Activated naive CD4-positive, alpha-beta T cell treated with anti-CD3 and anti-CD28 coated beads for 36 hours (primary cell): ENCODE results near the gene PNMA3. TPM values are rescaled to one million over a fixed set of nuclear protein-coding genes. Genes with fewer than 3 reads are reported as not detected.
"Not testable (repeated sequence)": the region's sequence is repeated elsewhere in the genome, so short reads cannot be mapped to it uniquely, and the experiment has no call there.

Experiments
- CTCF ChIA-PET: fragments of 350-600 bp; sonication (Branson Sonifier 250); formaldehyde crosslinking; loops from one replicate; lab custom pipeline; 2021; ENCODE audit warnings: antibody characterized with exemption; lab: Charles Lee
- DNase-seq: peaks from one replicate; pipeline ENCODE4 v3.0.0-alpha.2; 2020
- H3K27ac Mint-ChIP-seq: one replicate; pipeline ENCODE4 v1.8.0; 2021; ENCODE audit warnings: mild to moderate bottlenecking, mixed read lengths
- H3K27me3 Mint-ChIP-seq: one replicate; pipeline ENCODE4 v1.8.0; 2021; ENCODE audit warnings: low read depth, mixed read lengths
- H3K36me3 Mint-ChIP-seq: one replicate; pipeline ENCODE4 v1.8.0; 2021; ENCODE audit warnings: low read depth, mixed read lengths
- H3K4me1 Mint-ChIP-seq: one replicate; pipeline ENCODE4 v1.8.0; 2021; ENCODE audit warnings: low read depth, mixed read lengths
- H3K4me3 Mint-ChIP-seq: one replicate; pipeline ENCODE4 v1.8.0; 2021; ENCODE audit warnings: mild to moderate bottlenecking, moderate library complexity, mixed read lengths
- H3K9me3 Mint-ChIP-seq: one replicate; pipeline ENCODE4 v1.8.0; 2021; ENCODE audit warnings: mixed read lengths
- intact Hi-C: fragments of 100-400 bp; cut with micrococcal nuclease; formaldehyde crosslinking; loops from one replicate; pipeline ENCODE4 v1.15.1; 2023
- total RNA-seq, 2 experiments: library from RNA; stranded (reverse); gene quantifications; one replicate each; pipeline ENCODE4 v1.2.3, GENCODE V29; 2021

The PNMA3 gene
- total RNA-seq, 2 experiments from 2014 or later, result 0.69 to 0.98 TPM

GRCh38 chrX:153077437-153078135 lies 21.3 kb downstream of the PNMA3 start:
- DNase-seq, H3K4me3 Mint-ChIP-seq, H3K9me3 Mint-ChIP-seq, H3K27me3 Mint-ChIP-seq, H3K36me3 Mint-ChIP-seq, H3K27ac Mint-ChIP-seq, H3K4me1 Mint-ChIP-seq, CTCF ChIA-PET, intact Hi-C loops: not testable (repeated sequence)

- not testable (repeated sequence) for DNase-seq, H3K27me3 Mint-ChIP-seq
These were observed 27.1 kb downstream of the PNMA3 start for GRCh38 chrX:153083238-153083923.

GRCh38 chrX:153102418-153102817 lies 46.1 kb downstream of the PNMA3 start:
- intact Hi-C loops, result no loop called here
- CTCF ChIA-PET, result no interaction called here
- peaks cover 13% of the 10 kb centered on the region for H3K4me1 Mint-ChIP-seq
- no peak overlapping the region for H3K27ac Mint-ChIP-seq
- H3K27me3 Mint-ChIP-seq, result no peaks in the 10 kb centered on the region
- no peak overlapping the region for H3K4me3 Mint-ChIP-seq
- no peak for DNase-seq
- H3K9me3 Mint-ChIP-seq, result peaks cover 22% of the 10 kb centered on the region
- peaks cover 5% of the 10 kb centered on the region for H3K36me3 Mint-ChIP-seq

More at GRCh38 chrX:153083238-153083923, 27.1 kb downstream of the PNMA3 start:
- H3K27ac Mint-ChIP-seq, H3K4me1 Mint-ChIP-seq, CTCF ChIA-PET, H3K4me3 Mint-ChIP-seq, H3K36me3 Mint-ChIP-seq, intact Hi-C loops, H3K9me3 Mint-ChIP-seq: not testable (repeated sequence)

- H3K36me3 Mint-ChIP-seq, DNase-seq, CTCF ChIA-PET, H3K4me3 Mint-ChIP-seq, intact Hi-C loops, H3K27me3 Mint-ChIP-seq: not testable (repeated sequence)
- Mint-ChIP-seq H3K27ac (peak overlapping the region; percentile 46), H3K9me3 (peaks cover 22% of the 10 kb centered on the region), H3K4me1 (peaks cover 13% of the 10 kb centered on the region)
These were observed 48.7 kb downstream of the PNMA3 start for GRCh38 chrX:153104959-153105358.

- CTCF ChIA-PET, result not testable (repeated sequence)
- Mint-ChIP-seq H3K4me1 (peaks cover 13% of the 10 kb centered on the region), H3K27ac (peak overlapping the region; percentile 79)
These were observed 50.0 kb downstream of the PNMA3 start for GRCh38 chrX:153106092-153106801.

More at GRCh38 chrX:153106092-153106801, 50.0 kb downstream of the PNMA3 start:
- H3K27me3 Mint-ChIP-seq, H3K4me3 Mint-ChIP-seq, intact Hi-C loops, DNase-seq, H3K36me3 Mint-ChIP-seq: not testable (repeated sequence)
- peaks cover 22% of the 10 kb centered on the region for H3K9me3 Mint-ChIP-seq

Other genes with a start within 250 kb of the PNMA3 start
- 10 to 100 TPM; 10.1 to 11.9 TPM for gene CETN2, start 225.7 kb upstream of the PNMA3 start, total RNA-seq
- gene NSDHL, start 225.4 kb upstream of the PNMA3 start, total RNA-seq, result 10 to 100 TPM; 13.3 to 16.2 TPM
- gene ZNF185, start 158.4 kb upstream of the PNMA3 start, total RNA-seq, result 1 to 10 TPM; 1.9 to 2.3 TPM
- gene PNMA5, start 62.4 kb upstream of the PNMA3 start, total RNA-seq, result not detected
- gene PNMA6A, start 16.0 kb downstream of the PNMA3 start, total RNA-seq, result 1 to 10 TPM in 1 of 2 experiments, under 1 TPM in 1; 0.95 to 1.1 TPM
- not detected for gene MAGEA1, start 122.8 kb downstream of the PNMA3 start, total RNA-seq